ENCODE results near the gene CLMN.

CLMN gene

DNA sequence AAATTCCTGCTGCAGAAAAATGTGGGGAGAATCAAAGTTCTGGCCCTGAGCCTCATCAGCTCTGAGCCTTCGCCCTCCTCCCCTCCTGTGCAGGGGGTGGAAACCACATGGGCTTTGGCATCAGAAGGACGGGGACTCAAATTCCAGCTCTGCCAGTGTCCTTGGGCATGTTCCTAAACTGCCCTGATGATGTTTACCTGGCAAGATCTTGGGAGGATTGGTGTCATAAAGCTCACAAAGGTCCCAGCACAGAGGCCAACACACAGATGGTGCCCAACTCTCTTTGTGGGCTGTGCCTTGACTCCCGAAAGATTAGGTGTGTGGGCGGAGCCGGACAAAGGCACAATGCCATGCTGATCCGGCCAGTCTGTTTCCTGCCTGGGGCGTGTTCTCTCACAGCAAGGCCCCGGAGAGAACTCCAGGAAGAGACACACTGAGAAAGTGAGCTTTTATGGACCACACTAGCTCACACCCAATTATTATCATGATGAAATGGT, 20.5 kb upstream of the CLMN start:
- no peak for DNase-seq

DNA sequence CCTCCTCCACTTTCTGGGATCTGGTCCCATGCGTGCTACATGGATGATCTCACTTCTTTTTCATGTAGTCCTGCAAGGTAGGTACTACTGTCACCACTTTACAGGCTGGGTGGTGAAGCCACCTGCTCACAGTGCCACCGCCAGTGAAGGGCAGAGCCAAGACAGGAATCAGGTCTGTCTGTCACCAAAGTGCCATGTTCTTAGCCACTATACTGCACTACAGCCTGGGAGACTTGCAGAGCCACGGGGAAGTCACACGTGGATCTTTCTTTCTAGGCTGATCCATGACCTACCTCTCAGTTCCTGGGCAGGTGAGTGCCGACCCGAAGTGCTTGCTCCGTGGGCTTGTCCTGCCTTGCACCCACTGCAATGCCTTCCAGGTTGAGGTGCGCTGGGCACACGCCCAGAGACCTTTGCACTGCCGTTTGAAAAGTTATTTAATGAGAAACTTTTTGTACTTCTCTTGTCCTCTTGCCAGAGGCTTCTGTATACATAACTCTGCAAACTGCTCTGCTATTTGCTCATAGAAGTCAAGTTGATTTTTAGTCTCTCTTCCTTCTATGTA, 19.7 kb upstream of the CLMN start:
- DNase-seq, result no peak

DNA sequence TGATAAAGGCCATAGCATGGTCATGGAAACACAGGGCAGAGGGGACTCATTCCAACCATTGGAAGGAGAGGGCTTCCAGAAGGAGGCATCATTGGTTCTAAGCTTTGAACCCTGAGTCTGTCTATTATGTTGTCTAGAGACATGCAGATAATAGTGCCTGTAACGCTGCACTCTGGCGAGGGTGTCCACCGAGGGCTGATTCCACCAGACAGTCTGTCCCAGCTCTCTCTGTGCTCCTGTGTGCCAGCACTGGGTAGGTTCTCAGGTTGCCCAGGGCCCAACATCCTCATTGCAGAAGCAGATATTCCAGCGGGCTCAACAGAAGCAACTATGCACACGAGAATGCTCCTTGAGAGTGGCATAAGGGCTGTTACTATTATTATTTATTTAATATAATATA, 18.7 kb upstream of the CLMN start:
- no peak for DNase-seq

DNA sequence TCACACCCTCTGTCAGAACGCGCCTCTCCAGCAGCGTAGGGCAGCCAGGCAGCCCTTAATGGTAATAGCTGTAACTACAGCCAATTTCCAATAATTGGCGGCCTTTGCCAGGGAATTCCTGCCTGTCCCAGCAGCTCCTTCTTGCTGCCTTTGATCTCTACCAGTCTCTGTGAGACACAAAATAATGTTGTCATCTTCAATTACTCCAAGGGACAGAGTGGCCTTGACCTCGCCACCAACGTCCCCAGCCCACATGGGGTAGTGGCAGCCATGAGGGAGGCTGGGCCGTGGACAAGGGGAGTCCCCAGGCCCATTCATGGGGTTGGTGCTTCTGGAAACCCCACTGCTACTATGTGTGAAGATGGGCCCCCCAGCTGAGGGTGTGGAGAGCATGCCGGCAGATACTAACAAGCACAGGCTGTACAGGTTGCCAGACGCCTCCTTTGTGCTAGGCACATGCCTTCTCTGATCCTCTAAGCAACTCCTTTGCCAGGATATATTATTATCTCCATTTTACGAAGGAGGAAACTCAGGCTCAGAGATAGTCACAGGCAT, 17.4 kb upstream of the CLMN start:
- DNase-seq, result no peak

DNA sequence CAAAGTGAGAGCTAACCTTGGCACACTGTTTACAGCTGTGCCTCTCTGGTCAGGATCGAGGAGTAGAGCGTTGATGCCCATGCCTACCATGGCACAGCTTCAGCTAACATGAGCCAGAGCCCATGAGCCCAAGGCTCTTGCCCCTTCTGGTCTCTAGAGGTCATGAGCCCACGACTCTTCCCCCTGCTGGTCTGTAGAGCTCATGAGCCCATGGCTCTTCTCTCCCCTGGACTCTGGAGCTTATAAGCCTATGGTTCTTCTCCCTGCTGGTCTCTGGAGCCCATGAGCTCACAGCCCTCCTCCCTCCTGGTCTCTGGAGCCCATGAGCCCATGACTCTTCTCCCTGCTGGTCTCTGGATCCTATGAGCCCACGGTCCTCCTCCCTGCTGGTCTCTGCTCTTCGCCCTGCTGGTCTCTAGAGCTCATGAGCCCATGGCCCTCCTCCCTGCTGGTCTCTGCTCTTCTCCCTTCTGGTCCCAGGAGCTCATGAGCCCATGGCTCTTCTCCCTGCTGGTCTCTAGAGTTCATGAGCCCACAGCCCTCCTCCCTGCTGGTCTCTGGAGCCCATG, 16.6 kb upstream of the CLMN start:
- no peak for DNase-seq

DNA sequence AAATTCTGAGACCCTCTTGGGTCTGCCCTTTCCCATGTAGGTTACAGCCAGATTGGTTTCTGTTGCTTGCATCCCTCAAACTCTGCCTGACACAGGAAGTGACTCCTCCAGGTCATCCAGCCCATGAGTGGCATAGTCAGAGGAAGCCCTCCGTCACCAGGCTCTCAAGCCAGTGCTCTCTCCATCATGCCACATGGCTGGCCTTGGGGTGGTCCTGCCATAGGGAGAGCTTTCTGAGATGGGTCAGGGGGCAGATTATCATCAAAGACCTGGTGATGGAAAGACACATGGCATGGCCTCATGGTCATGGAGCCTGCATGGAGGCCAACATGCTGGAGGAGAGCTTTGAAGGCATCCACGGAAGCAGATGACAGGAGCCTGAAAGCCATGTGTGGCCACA, 15.4 kb upstream of the CLMN start:
- DNase-seq, result no peak

DNA sequence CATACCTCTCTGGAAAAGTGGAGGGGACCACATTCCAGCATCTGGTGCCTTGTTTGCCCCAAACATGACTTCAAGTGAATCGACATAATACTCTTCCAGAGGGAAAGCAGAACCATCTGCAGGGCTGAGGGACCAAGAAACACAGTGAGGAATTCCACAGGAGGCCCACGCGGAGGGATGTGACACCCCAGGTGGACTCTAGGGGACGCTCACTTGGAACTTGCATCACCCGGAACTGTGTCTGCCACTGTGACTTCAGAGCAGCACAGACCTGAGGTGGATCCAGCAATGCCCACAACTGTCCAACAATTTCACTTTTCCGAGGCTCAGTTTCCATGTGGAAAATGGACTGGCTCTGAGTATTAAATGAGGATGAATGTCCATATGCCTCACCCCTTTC, 14.3 kb upstream of the CLMN start:
- no peak for DNase-seq

DNA sequence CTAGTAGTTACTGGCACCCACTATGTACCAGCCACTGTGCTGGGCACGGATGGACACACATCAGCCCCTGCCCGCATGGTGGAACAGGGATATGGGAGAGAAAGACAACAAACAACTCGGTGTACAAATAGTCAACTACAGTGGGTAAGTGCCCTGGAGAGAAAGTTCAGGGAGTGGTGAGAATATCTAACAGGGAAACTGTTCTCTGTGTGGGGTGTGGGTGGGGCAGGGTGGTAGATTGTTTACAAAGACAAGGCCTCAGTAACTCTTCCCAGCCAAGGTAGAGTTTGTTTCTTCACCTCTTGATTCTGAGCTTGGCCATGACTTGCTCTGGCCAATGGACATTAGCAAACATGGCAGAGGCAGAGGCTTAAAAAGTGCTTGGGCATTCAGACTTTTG, 12.9 kb upstream of the CLMN start:
- no peak for DNase-seq

DNA sequence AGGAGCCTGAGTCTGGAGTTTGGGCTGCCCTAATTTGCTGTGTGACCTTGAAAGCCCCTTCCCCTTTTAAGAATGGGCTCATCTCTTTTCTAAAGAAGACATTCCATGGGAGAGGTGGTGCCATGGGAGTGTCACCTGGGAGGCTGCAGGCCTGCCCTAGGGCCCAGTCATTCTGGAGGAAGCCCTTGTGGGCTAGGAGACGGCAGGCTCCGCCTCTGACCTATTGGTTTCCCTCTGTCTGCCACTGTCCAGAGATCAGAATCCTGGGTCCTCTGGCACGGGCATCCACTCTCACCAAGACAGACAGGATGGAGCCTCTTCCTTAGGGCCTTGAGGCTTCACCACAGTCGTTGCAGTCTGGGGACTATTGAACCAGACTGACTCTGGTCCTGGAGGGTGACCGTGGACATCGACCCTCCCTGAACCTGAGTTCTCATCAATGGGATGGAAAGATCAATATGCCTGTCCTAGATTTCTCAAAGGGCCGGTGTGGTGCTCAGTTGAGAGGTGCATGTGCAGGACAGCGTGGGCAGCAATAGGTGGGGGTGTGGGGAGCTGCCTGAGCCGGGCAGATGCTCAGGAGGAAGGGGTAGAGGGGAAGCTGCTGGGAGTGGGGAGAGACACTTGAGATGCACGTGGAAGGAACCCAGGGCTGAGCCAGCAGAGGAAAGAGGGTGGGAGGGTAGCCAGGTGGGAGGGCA, 12.2 kb upstream of the CLMN start:
- DNase-seq, result no peak

DNA sequence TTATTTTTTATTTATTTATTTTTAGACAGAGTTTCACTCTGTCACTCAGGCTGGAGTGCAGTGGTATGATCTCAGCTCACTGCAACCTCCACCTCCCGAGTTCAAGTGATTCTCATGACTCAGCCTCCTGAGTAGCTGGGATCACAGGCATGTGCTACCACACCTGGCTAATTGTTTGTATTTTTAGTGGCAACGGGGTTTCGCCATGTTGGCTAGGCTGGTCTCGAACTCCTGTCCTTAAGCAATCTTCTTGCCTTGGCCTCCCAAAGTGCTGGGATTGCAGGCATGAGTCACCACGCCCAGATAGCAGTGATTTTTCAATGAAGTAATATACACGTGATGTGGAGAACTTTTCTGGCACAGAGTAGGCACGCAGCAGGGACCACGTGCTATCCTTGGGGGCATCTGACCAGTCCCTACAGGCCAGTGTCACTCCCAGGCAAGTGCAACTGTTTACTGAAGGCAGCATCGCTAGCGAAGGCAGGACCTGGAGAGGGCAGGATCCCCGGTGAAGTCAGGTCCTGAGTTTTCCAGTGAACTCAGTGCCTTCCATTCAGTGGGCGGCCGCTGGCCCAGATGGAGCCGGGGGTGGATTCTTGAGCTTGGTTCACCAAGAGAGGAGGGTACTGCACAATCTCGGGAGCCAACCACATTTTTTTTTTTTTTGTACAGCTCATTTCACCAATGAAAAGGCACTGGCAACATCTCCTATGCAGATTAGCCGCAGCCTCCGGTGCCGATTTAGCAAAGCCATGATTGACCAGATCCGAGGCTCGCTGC, 11.1 kb upstream of the CLMN start:
- DNase-seq, result no peak

DNA sequence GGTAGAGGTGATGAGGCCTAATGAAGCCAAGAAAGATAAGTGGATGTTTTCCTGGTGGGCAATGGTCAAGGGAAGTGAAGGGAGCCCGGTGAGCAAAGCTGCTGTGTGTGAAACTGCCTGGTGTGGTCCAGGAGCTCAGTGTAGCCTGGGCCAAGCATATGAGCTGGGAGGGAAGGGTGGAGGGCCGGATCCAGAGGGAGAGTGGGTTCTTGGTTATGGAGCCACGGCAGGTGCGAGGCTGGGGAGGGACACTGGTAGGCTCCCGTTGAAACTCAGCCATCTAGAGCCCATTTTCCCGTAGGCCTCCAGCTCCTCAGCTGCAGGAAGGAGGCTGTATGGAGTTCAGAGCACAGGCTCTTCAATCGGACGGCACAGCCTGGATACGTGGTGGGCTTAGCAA, 10.2 kb upstream of the CLMN start:
- DNase-seq, result no peak

DNA sequence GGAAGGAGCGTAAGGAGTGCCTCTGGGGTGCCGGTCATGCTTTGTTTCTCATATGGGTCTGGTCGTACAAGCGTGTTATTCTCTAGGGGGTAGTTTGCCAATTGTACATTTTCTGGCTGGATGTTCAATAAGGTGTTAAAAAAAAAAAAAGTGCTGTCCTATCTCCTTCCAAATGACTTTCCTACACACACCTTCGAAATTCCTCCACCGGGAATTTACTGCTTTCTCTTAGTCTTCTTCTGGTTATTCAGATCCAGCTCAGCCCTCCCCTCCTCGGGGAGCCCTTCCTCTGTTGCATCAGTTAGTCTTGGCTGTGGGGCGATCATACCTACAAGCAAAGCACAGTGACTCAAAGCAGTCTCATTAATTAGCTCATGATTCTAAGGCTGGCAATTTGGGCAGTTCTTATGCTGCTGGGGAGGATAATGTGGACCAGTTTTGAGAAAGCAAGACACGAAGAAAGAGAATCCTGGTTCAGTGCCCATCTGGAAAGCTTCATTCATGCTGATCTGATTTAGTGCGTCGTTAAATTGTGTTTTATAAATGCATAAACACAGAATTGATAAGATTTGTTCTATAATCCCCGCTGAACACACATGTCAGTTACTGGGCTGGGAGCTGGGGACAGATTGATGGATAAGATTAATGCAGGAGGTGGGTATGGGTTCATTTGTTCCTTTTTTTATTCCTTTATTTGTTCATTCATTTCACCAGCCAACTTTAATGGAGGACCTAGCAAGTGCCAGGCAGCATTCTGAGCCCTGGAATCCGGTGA, 9.2 kb upstream of the CLMN start:
- no peak for DNase-seq

DNA sequence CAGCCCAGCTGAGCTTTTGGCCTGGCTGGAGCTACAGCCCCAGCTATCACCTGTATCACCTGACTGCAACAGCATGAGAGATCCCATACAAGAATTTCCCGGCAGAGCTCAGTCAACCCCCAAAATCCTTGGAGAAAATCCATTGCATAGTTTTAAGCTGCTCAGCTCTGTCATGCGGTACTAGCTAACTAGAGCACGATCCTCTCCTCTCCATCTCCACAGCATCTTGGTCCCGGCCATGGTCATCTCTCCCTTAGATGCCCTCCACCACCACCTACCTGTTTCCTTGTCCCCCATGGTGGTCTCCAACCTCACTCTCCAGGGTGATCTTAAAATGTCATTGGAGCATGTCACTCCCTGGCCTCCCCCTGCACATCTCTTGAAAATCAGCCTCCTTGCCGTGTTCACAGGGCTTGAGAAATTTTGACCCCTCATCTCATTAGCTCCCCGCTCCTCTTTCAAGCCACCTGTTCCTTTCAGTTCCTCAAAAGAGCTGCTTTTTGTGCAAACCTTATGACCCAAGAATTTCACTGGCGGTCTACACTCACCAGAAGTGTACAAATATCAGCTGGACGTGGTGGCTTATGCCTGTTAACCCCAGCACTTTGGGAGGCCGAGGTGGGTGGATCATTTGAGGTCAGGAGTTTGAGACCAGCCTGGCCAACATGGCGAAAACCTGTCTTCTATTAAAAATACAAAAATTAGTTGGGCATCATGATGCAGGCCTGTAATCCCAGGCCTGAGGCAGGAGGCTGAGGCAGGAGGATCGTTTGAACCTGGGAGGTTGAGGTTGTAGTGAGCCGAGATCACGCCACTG, 8.1 kb upstream of the CLMN start:
- DNase-seq, result no peak

DNA sequence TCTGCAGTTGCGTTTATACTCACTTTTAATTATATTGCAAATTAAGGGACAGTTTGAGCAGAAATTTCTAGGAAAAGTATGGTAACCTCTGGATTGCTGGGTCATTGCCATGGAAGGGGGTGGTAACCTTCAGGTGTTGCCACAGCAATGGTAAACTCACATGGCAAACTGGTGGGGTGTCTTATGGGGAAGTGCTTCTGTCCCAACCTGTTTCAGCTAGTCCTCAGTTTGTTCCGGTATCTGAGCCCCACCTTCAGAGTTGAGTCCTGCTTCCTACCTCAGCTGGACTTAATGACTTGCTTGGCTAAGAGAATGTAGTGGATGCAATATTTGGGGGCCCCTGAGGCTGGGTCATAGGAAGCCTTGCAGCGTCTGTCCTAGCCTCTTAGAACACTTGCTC, 7.3 kb upstream of the CLMN start:
- no peak for DNase-seq

DNA sequence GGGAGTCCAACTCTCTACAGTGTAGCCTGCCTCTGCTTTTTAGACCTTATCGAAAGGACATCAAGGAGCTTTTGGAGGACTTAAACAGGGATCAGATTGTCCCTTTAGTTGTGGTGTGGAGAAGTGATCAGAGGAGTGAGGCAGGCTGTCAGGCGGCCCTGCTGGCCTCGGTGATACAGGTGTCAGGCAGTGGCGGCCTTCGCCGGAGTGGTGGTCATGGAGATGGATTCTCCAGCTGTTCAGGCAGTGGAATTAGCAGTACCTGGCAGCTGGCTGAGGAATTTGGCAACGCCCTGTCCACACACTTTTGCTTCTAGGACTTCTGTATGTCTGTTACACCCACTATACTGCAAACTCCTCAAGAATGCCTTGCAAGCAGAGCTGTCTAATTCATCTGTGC, 4.2 kb upstream of the CLMN start:
- no peak for DNase-seq

DNA sequence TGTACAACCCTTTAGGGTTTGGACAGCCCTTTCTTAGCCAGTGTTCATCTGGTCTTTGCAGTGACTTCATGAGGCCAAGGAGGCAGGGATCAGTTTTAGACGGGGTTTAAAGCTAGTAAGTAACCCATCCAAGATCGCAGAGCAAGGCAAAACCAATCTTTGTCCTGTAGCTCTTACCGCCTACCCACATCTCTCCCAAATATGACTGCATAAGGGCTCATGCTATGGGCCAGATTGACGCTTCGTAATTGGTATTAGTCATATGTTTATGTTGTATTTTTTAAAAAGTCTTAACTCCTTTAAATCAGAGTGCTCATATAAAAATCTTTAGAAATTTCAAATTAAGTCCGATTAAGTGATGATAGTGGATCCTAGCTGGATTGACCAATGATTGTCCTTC, 3.7 kb upstream of the CLMN start:
- DNase-seq, result no peak

DNA sequence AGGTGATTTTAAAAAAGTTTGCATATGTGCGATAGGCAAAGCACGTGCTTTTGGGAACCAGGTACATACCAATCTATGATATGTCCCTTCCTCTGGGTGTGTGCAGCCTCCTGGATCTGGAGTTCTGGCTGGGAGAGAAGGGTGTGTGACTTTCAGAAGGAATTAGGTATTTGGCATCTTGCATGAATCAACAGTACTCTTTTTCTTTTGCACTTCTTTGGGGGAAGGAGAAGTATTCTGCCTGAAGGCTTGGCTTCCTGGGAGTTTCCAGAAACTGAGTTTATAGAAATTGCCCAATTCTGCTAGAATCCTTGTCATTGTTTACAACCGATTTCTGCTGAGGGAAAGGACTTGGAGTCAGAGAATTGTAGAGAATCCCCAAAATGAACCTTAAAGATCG, 2.9 kb upstream of the CLMN start:
- DNase-seq, result no peak

DNA sequence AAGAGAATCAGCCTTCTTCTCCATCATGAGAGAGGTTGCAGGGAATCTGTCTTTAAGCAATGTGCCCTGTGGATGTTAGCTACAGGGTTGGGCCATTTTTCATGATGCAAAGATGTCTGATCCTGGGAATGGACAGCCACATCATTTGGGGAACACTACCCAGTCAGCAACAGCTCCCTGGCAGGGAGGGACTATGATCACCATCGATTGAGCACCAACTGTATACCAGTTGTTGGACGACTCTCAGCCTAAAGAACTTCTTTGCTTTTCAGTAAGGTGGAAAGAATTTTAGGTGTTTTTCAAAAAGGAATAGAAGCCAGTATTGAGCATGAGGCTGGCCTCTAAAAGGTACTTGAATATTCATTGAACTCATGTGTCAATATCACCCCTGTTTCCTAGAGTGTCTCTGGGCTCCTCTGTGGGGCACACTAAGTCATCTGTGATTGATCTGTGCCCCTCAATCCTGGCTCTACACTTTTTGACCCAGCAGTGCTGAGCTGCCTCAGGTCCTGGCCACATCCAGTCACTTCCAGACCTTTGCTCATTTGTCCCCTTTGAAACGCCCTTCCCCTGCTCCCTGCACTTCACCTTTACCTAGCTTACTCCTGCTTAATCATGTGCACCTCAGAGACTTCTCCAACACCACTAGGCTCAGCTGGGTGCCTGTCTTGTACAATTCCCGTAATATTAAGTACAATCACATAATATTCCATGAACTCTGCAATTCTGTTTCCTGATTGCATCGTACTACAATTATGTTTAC, 2.2 kb upstream of the CLMN start:
- no peak for DNase-seq

DNA sequence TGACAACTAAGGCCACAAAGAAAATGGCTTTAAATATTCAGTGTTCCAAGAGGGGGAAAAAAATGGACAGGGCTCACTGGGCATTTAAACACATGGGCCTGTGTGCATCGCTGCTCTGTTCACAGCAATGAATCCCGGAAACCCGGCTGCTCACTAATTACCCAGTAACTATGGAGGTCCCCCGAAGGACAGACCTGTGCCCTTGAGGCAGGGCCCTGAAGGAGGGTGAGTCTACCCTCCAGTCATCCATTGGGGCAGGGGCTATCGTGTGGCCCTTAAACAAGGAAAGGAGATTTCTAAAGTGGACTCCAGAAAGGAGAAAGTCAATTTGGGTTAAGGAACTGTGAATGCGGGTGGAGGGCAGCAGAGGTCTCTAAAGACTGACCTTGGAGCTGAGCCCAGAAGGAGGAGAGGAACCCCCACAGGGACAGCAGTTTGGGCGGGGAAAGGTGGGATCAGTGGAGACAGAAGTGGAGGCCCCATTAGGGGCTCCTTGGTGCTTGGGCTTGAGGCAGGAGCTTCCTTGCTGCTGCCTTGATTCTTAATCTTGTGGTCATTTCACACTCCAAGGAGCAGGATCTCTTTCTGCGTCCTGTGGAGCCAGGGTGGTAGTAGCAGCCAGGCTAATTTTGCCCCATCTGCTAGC, 1.4 kb upstream of the CLMN start:
- no peak for DNase-seq

DNA sequence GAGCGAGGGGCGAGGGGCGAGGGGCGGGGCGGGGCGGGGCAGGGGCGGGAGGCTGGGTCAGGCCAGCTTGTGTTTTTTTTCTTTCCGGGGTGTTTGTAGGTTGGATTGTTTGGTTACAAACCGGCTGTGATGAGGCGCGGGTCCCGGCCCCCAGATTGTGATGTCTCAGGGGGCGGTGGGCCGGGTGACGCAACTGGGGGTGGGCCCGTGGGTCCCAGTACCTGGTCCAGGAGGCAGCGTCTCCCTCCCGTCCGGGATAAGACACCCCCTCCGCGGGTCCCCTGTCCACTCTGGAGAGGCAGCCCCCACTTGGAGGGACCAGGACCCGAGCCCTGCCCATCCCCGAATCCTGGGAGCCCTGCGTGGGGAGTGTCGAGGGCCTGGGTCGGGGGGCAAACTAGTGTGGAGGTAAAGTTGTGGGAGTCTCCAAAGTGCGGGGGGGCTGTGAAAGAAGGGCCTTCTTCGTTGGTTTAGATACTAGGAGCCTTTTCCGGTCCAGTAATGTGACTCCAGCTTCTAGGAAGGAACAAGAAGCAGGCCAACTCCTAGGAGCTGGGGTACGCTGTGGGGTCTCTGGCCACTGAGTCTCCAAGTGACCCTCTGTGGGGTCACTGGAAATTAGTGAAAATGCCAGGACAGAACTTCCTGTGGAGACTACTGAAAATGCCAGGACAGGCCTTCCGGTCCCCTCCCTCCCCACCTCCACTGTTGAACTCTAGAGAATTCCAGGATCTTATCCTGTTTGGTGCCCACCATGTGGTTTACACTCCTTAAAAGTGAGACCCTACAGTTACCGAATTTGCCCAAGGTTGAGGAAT, 579 bp upstream of the CLMN start:
- DNase-seq, result no peak
